ENCODE measurements around the gene DAP. TPM values are rescaled to one million over a fixed set of nuclear protein-coding genes. Genes with fewer than 3 reads are reported as not detected.

Gene DAP
- total and polyA plus RNA-seq, 10 of the 15 experiments (the other 5 are each of a cell fraction or from before 2014, with no cell fraction given), result 12.9 to 130 (median 49.9) TPM

DNA sequence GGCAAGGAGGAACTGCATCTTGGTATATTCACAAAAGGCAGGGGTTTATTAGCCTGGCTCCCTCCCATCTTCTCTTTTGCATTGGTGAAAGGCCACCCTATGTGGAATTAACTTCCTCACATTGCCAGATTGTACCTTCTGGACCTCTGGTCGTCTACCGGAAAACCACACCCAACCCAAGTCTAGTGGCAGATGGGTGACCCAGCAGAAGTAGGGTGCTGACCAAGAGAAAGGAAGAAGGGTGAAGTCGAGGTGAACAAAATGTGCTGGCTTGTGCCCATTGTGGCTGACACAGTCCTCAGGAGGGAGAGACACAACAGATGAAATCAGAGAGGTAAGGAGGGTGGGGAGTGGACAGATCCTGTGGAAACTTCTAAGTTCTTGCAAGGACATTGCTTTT, 39.8 kb upstream of the DAP start:
- Histone ChIP-seq H3K36me3 (ENCODE audit: control insufficient read depth in 2 of 2, insufficient read depth in 2 of 2, low read length in 1 of 2) (no peaks in the 10 kb centered on the region), H3K27ac (ENCODE audit: control insufficient read depth, insufficient read depth) (no peak overlapping the region), H3K4me2 (ENCODE audit: control insufficient read depth, insufficient read depth) (no peak overlapping the region), H3K9me3 (replicated peaks; ENCODE audit: control insufficient read depth, insufficient read depth, low read length) (no peaks in the 10 kb centered on the region; the same call in 2 of the 3 replicates), H4K20me1 (ENCODE audit: control insufficient read depth, insufficient read depth) (no peaks in the 10 kb centered on the region), H3K79me2 (ENCODE audit: control insufficient read depth, insufficient read depth, low read length) (no peaks in the 10 kb centered on the region), H3K4me1 (ENCODE audit: control insufficient read depth, insufficient read depth, low read length) (no peaks in the 10 kb centered on the region), H3K27me3 (replicated peaks in 1 of 2; ENCODE audit: control insufficient read depth in 2 of 2, insufficient read depth in 2 of 2, low read length in 1 of 2) (no peaks in the 10 kb centered on the region; a peak in 3 of 4 replicates), H3K4me3 (no peak overlapping the region), H2AFZ (ENCODE audit: control insufficient read depth, low read depth, low read length) (no peak overlapping the region), H3K9ac (ENCODE audit: control insufficient read depth, insufficient read depth, low read length) (no peak overlapping the region)
- FAIRE-seq (no peak), ATAC-seq (no peak), DNase-seq (ENCODE audit: low read depth, low spot score) (no peak)
- ChIA-PET RAD21 (ENCODE audit: unreplicated experiment) (no interaction called here), CTCF (interaction anchor here (1.2 kb wide), 1 partner anchor 44 kb away, joined by 4 read pairs; no protein-coding TSS in a partner anchor), SMC1A (ENCODE audit: uncharacterized antibody, unreplicated experiment) (interaction anchor here (1.1 kb wide), 1 partner anchor 348 kb away, joined by 3 read pairs; no protein-coding TSS in a partner anchor), POLR2A (no interaction called here)
- WGBS (ENCODE audit: insufficient coverage, insufficient replicate concordance, low lambda C conversion rate, missing lambda C conversion rate), result 2% methylated on average over 3 of the region's 3 CpGs
- BruUV-seq (replicated peaks), result no TSS peak
- in situ Hi-C loops (cut with MboI), result no loop called here
- intact Hi-C loops (cut with micrococcal nuclease; ENCODE audit: unreplicated experiment), result no loop called here
- TF ChIP-seq FOS (IDR thresholded peaks at IDR 0.05; ENCODE audit: borderline replicate concordance, extremely low read depth, insufficient read length), result no peak
- no peak for TF ChIP-seq WRNIP1 (IDR thresholded peaks at IDR 0.05; ENCODE audit: borderline replicate concordance, low read depth, low read length)
- TF ChIP-seq LARP7 (IDR thresholded peaks at IDR 0.05), result no peak
- TF ChIP-seq CREB1 (IDR thresholded peaks at IDR 0.05; ENCODE audit: low read depth), result no peak
- TF ChIP-seq, protein P1, sequence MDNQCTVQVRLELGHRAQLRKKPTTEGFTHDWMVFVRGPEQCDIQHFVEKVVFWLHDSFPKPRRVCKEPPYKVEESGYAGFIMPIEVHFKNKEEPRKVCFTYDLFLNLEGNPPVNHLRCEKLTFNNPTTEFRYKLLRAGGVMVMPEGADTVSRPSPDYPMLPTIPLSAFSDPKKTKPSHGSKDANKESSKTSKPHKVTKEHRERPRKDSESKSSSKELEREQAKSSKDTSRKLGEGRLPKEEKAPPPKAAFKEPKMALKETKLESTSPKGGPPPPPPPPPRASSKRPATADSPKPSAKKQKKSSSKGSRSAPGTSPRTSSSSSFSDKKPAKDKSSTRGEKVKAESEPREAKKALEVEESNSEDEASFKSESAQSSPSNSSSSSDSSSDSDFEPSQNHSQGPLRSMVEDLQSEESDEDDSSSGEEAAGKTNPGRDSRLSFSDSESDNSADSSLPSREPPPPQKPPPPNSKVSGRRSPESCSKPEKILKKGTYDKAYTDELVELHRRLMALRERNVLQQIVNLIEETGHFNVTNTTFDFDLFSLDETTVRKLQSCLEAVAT (IDR thresholded peaks at IDR 0.05), result no peak
- TF ChIP-seq YBX1 (IDR thresholded peaks at IDR 0.05), result no peak
- TF ChIP-seq CHD1 (IDR thresholded peaks at IDR 0.05; ENCODE audit: low read depth, low read length), result no peak

- Histone ChIP-seq H4K20me1 (ENCODE audit: control insufficient read depth, insufficient read depth) (no peaks in the 10 kb centered on the region), H3K27me3 (replicated peaks in 1 of 2; ENCODE audit: control insufficient read depth in 2 of 2, insufficient read depth in 2 of 2, low read length in 1 of 2) (peaks cover 0 to 2% of the 10 kb centered on the region in 2 experiments), H3K79me2 (ENCODE audit: control insufficient read depth, insufficient read depth, low read length) (no peaks in the 10 kb centered on the region), H3K4me1 (ENCODE audit: control insufficient read depth, insufficient read depth, low read length) (no peaks in the 10 kb centered on the region), H3K9me3 (replicated peaks; ENCODE audit: control insufficient read depth, insufficient read depth, low read length) (no peaks in the 10 kb centered on the region), H3K9ac (ENCODE audit: control insufficient read depth, insufficient read depth, low read length) (no peak overlapping the region), H3K4me3 (no peak overlapping the region), H3K4me2 (ENCODE audit: control insufficient read depth, insufficient read depth) (no peak overlapping the region), H3K36me3 (ENCODE audit: control insufficient read depth in 2 of 2, insufficient read depth in 2 of 2, low read length in 1 of 2) (no peaks in the 10 kb centered on the region), H2AFZ (ENCODE audit: control insufficient read depth, low read depth, low read length) (no peak overlapping the region), H3K27ac (ENCODE audit: control insufficient read depth, insufficient read depth) (no peak overlapping the region)
- ChIA-PET POLR2A (no interaction called here), SMC1A (ENCODE audit: uncharacterized antibody, unreplicated experiment) (no interaction called here), CTCF (no interaction called here), RAD21 (ENCODE audit: unreplicated experiment) (no interaction called here)
- BruUV-seq (replicated peaks), result no TSS peak
- WGBS (ENCODE audit: insufficient coverage, insufficient replicate concordance, low lambda C conversion rate, missing lambda C conversion rate), result 11% methylated on average over 3 of the region's 3 CpGs
- no peak for DNase-seq (ENCODE audit: low read depth, low spot score)
- FAIRE-seq, result no peak
- no peak for ATAC-seq
- intact Hi-C loops (cut with micrococcal nuclease; ENCODE audit: unreplicated experiment), result no loop called here
- in situ Hi-C loops (cut with MboI), result no loop called here
- TF ChIP-seq NR2C1 (IDR thresholded peaks at IDR 0.05) (no peak), KAT2A (conservative IDR thresholded peaks at IDR 0.05; ENCODE audit: control insufficient read depth, low read depth, low read length) (no peak), PBX3 (IDR thresholded peaks at IDR 0.05; ENCODE audit: insufficient replicate concordance, low read depth, low read length) (no peak), NR2F1 (conservative IDR thresholded peaks at IDR 0.05) (no peak), SUZ12 (IDR thresholded peaks at IDR 0.05; ENCODE audit: unreplicated experiment) (no peak), DPF2 (IDR thresholded peaks at IDR 0.05) (no peak), ATF7 (IDR thresholded peaks at IDR 0.05; ENCODE audit: low read depth) (no peak)
- TF ChIP-seq, protein P2, sequence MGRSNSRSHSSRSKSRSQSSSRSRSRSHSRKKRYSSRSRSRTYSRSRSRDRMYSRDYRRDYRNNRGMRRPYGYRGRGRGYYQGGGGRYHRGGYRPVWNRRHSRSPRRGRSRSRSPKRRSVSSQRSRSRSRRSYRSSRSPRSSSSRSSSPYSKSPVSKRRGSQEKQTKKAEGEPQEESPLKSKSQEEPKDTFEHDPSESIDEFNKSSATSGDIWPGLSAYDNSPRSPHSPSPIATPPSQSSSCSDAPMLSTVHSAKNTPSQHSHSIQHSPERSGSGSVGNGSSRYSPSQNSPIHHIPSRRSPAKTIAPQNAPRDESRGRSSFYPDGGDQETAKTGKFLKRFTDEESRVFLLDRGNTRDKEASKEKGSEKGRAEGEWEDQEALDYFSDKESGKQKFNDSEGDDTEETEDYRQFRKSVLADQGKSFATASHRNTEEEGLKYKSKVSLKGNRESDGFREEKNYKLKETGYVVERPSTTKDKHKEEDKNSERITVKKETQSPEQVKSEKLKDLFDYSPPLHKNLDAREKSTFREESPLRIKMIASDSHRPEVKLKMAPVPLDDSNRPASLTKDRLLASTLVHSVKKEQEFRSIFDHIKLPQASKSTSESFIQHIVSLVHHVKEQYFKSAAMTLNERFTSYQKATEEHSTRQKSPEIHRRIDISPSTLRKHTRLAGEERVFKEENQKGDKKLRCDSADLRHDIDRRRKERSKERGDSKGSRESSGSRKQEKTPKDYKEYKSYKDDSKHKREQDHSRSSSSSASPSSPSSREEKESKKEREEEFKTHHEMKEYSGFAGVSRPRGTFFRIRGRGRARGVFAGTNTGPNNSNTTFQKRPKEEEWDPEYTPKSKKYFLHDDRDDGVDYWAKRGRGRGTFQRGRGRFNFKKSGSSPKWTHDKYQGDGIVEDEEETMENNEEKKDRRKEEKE (IDR thresholded peaks at IDR 0.05), result no peak
Measured at GRCh38 chr5:10797261-10797660, 36.2 kb upstream of the DAP start.

All from GM12878 (cell line).